Thyroid gland (tissue), 4 donors: ENCODE measurements around the gene PRKCH.

ENCODE experiments used
- CTCF ChIP-seq, 6 experiments: fragments of 200-600 bp in 3 of 6; fragments of 450-650 bp in 3 of 6; sonication (generic) in 3 of 6; IDR thresholded peaks; one replicate each; pipeline ENCODE4 v1.5.1; 2016 to 2019; ENCODE audit warnings: antibody characterized with exemption in 6 of 6, mild to moderate bottlenecking in 2 of 6, inconsistent platforms in 1 of 6, moderate library complexity in 1 of 6
- POLR2A ChIP-seq, 2 donors: fragments of 450-650 bp; IDR thresholded peaks; one replicate each; pipeline ENCODE4 v1.6.1; 2017; ENCODE audit warnings: antibody characterized with exemption in 2 of 2, mild to moderate bottlenecking in 2 of 2, moderate library complexity in 1 of 2

DNA sequence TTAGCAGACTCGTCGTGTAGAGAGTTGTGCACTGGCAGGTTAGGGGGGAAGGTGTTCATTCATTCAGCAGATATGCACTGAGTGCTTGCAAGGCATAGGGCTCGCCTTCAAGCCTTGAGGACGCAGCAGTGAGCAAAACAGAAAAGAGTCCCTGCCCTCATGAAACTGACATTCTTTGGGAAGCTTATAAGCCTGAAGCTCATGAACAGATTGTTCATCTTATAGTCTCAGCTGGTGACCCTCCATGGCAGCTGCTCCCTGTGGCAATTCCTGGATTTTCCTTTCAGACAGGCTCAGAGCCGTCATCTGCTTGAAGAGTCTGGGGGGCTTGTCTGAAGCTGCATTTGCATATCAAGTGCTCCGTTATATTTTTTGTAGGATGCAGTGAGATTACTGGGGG, 148.4 kb downstream of the PRKCH start:
- no peak for TF ChIP-seq CTCF (IDR thresholded peaks at IDR 0.05)
- no peak for TF ChIP-seq POLR2A (IDR thresholded peaks at IDR 0.05)
